GM08714 (cell line): ENCODE measurements around the gene MICU1.

ENCODE experiments used
- H3K4me3 ChIP-seq: fragments of 200-500 bp; sonication (Bioruptor generic); 2 replicates; pipeline ENCODE4 v1.5.1; 2014; ENCODE audit warnings: mild to moderate bottlenecking, low read length, inconsistent platforms
- ZNF274 ChIP-seq: IDR thresholded peaks from 2 replicates; pipeline ENCODE4 v1.6.1; 2012; ENCODE audit warnings: mild to moderate bottlenecking, low read depth, low read length

The MICU1 gene

GRCh38 chr10:72318418-72319262 is 307.2 kb downstream of the MICU1 start:
- TF ChIP-seq ZNF274 = no peak
- peak overlapping the region; percentile 48; the same call in 1 of the 2 replicates for H3K4me3 ChIP-seq
